ENCODE data around the gene FOXO3B. TPM values are rescaled to one million over a fixed set of nuclear protein-coding genes. Genes with fewer than 3 reads are reported as not detected.
"Not testable (repeated sequence)": the region's sequence is repeated elsewhere in the genome, so short reads cannot be mapped to it uniquely, and the experiment has no call there.

FOXO3B gene
- 1.9 TPM for total RNA-seq
- long read RNA-seq, partial matches to known transcripts = 0 of 2 reads
- long read RNA-seq, other reads (novel, unspliced or antisense) = 0 of 2 reads

GRCh38 chr17:18681767-18682571, at the start of gene FOXO3B:
FOXO3B (minus strand) TSS chr17:18682314; CDS start chr17:18681651, 663 bp downstream.
- H3K36me3 ChIP-seq; H3K9me3 ChIP-seq; H3K4me1 ChIP-seq; H3K27me3 ChIP-seq (ENCODE audit: low read depth); intact Hi-C loops (cut with DNase I); H3K27ac ChIP-seq: not testable (repeated sequence)
- DNase-seq (peak; percentile 71), ATAC-seq (peak; percentile 91 to 97)
- H3K4me3 ChIP-seq = peak within 1 kb of the TSS; percentile 51

- H3K27me3 ChIP-seq (ENCODE audit: low read depth); H3K9me3 ChIP-seq; H3K36me3 ChIP-seq; H3K27ac ChIP-seq; H3K4me3 ChIP-seq; DNase-seq; H3K4me1 ChIP-seq; ATAC-seq; intact Hi-C loops (cut with DNase I): not testable (repeated sequence)
Measured at GRCh38 chr17:18723509-18723908, 41.4 kb upstream of the FOXO3B start.

DNA sequence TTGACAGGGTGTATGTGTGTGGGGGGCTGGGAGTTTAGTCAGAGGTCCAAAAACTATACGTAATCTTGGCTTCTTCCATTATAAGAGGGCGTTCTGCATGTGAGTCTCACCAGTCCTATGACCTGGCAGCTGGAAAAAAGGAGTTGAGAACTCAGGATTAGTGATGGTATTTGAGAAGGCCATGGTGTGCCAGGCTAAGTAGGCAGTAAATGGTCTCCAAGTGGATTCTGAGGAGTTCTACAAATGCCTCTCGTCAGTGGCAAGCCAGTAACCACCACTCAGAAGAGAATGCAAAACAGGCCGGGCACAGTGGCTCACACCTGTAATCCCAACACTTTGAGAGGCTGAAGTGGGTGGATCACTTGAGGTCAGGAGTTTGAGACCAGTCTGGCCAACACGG, 40.5 kb upstream of the FOXO3B start:
- peak; percentile 70 to 75 for ATAC-seq
- H3K9me3 ChIP-seq; DNase-seq; intact Hi-C loops (cut with DNase I); H3K36me3 ChIP-seq; H3K27me3 ChIP-seq (ENCODE audit: low read depth); H3K4me3 ChIP-seq; H3K27ac ChIP-seq; H3K4me1 ChIP-seq: not testable (repeated sequence)

- H3K4me3 ChIP-seq; intact Hi-C loops (cut with DNase I); H3K36me3 ChIP-seq; H3K27ac ChIP-seq; H3K9me3 ChIP-seq; H3K4me1 ChIP-seq; H3K27me3 ChIP-seq (ENCODE audit: low read depth); DNase-seq: not testable (repeated sequence)
- ATAC-seq = peak; percentile 65 to 73
Measured at GRCh38 chr17:18721775-18722547, 39.8 kb upstream of the FOXO3B start.

- H3K4me3 ChIP-seq; H3K4me1 ChIP-seq; H3K9me3 ChIP-seq; ATAC-seq; intact Hi-C loops (cut with DNase I); H3K27me3 ChIP-seq (ENCODE audit: low read depth); H3K36me3 ChIP-seq; DNase-seq: not testable (repeated sequence)
- H3K27ac ChIP-seq = peak overlapping the region; percentile 24
Measured at GRCh38 chr17:18719428-18720110, 37.5 kb upstream of the FOXO3B start.

DNA sequence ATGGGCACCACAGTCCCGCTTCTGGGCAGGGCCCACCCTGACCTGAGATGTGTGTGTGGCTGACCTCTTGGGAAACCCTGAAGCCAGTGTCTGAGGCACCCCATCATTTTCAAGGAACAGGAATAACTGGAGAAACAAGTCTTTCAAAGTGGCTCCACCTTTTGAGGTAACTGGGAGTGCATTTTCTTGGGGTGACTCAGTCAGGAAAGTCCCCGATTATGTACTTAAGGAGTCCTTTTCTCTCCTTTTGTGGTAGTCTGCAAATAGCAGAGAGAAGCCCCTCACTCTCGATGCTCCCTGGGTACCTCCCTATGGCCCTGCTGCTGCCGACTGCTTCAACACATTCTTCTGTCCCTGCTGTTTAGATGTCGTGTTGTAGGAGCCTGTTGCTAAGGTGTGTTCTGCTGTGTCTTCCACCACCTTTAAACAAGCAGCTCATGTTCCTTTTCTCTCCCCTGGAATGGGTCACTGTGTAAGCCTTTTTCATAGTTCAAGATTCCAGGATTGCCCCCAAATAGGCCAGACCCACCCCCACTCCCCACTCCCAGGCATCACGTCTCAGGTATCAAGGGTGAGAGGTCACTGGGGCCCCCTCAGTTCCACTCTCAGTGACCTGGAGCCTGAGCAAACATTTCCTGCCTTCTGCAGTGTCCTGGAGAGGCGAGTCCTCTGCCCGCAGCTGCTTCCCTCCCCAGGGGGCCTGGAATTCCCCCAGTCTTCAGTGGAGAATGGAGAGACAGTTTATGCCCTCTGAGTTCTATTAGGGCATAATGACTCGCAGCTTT, 36.7 kb upstream of the FOXO3B start:
- DNase-seq; H3K36me3 ChIP-seq; H3K9me3 ChIP-seq; H3K4me3 ChIP-seq; H3K4me1 ChIP-seq; H3K27me3 ChIP-seq (ENCODE audit: low read depth); intact Hi-C loops (cut with DNase I): not testable (repeated sequence)
- H3K27ac ChIP-seq = peak overlapping the region; percentile 24
- peak; percentile 67 to 80 for ATAC-seq

DNA sequence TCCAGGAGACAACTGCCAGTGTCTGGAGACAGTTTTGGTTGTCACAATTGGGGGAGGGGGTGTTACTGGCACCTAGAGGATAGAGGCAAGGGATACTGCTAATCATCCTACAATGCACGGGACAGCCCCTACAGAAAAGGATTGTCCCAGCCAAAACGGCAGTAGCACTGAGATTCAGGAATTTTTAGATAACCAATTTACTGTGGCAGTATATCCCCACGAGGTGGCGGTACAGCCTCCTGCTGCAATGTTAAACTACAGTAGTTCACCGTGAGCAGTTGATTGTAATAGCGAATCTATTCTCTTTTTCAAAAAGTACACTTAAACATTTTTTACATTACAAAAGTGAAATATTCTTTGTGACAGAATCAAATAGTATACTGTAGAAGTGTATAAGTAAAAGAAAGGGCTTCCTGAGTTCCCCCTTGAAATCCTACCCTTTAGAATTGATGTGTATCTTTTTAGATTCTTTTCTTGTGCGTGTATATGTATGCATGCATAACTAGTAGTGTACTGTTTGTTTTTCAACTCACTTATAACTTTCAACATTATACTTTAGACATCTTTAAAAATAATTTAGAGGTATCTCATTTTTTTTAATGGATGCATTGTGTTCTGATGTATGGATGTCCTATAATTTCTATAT, 30.4 kb upstream of the FOXO3B start:
- H3K9me3 ChIP-seq; intact Hi-C loops (cut with DNase I): not testable (repeated sequence)
- DNase-seq = peak; percentile 59

GRCh38 chr17:18708215-18708614, 26.1 kb upstream of the FOXO3B start:
- H3K36me3 ChIP-seq; H3K27me3 ChIP-seq (ENCODE audit: low read depth); ATAC-seq; H3K4me3 ChIP-seq; intact Hi-C loops (cut with DNase I); H3K4me1 ChIP-seq; H3K9me3 ChIP-seq; H3K27ac ChIP-seq; DNase-seq: not testable (repeated sequence)

More for the DNA sequence above, 30.4 kb upstream of the FOXO3B start:
- TF ChIP-seq CTCF (IDR thresholded peaks at IDR 0.05) = peak; percentile 58
- H3K4me1 ChIP-seq; H3K4me3 ChIP-seq; H3K36me3 ChIP-seq; H3K27me3 ChIP-seq (ENCODE audit: low read depth); H3K27ac ChIP-seq: not testable (repeated sequence)
- ATAC-seq = peak; percentile 82 to 85

GRCh38 chr17:18705955-18706354, 23.8 kb upstream of the FOXO3B start:
- DNase-seq; H3K27ac ChIP-seq; H3K9me3 ChIP-seq; intact Hi-C loops (cut with DNase I); ATAC-seq; H3K36me3 ChIP-seq; H3K27me3 ChIP-seq (ENCODE audit: low read depth); H3K4me3 ChIP-seq; H3K4me1 ChIP-seq: not testable (repeated sequence)

- not testable (repeated sequence) for ATAC-seq
Measured at GRCh38 chr17:18698473-18699103, 16.5 kb upstream of the FOXO3B start.

DNA sequence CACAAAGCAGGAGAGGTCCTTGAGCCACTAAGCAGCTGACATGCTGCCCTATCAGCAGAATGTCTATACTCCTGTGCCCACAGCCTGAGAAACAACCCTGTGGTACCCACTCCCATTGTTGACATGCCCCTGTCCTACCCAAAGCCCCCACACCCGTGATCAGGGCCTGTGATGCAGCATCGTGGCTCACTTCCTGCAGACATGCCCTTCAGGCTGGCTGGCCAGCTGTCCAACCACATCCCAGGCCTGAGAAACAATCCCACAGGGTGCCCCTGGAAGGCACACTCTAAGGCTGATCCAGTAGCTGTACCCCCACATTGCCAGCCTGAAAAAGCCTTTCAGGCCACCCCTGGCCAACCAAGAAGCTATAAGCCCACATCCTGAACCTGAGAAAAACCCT, 13.0 kb upstream of the FOXO3B start:
- H3K27ac ChIP-seq; H3K36me3 ChIP-seq; H3K4me1 ChIP-seq; H3K4me3 ChIP-seq; H3K9me3 ChIP-seq; intact Hi-C loops (cut with DNase I); ATAC-seq; H3K27me3 ChIP-seq (ENCODE audit: low read depth); DNase-seq: not testable (repeated sequence)

More at GRCh38 chr17:18698473-18699103, 16.5 kb upstream of the FOXO3B start:
- H3K27me3 ChIP-seq (ENCODE audit: low read depth); intact Hi-C loops (cut with DNase I); H3K4me1 ChIP-seq; H3K36me3 ChIP-seq; H3K9me3 ChIP-seq; DNase-seq: not testable (repeated sequence)
- Histone ChIP-seq H3K27ac (peak overlapping the region; percentile 57), H3K4me3 (peak overlapping the region; percentile 58)

Data from lower lobe of right lung (tissue), 2 donors.